ENCODE data around the gene NAGS. TPM values are rescaled to one million over a fixed set of nuclear protein-coding genes. Genes with fewer than 3 reads are reported as not detected.
A peak's percentile ranks its signal among the peaks of the same experiment; 100 is the strongest.

Gene NAGS
- total RNA-seq, 1 experiment from 2014 or later = 3.7 TPM

DNA sequence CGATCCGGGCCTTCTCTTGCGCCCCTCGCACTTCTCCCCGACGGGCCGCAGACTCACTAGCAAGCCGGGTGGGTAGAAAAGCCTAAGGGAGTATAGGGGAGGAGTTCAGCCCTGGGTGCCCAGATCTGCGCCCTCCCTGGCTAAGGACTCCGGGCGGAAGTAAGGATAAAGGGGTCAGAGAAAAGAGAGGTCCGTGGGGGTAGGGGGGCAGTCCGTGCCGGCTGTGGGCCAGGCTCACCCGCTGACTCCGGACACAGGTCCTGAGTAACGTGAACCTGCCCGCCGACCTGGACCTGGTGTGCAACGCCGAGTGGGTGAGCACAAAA lies 1.8 kb downstream of the NAGS start:
- H2AFZ ChIP-seq (ENCODE audit: low read length) = no peak overlapping the region
- H3K4me2 ChIP-seq (ENCODE audit: insufficient read depth, insufficient read length, low read length) = peak overlapping the region; percentile 76
- DNase-seq = no peak
- no peaks in the 10 kb centered on the region for H3K79me1 ChIP-seq (ENCODE audit: insufficient read depth, low read depth, low read length, poor library complexity, severe bottlenecking)
- no peaks in the 10 kb centered on the region for H3K9me3 Mint-ChIP-seq
- H2BK5ac ChIP-seq (ENCODE audit: insufficient read length, low read length) = no peak overlapping the region
- H4K91ac ChIP-seq (ENCODE audit: insufficient read length, low read depth, low read length) = no peak overlapping the region
- H3K27ac ChIP-seq (ENCODE audit: insufficient read length, low read depth, low read length) = no peak overlapping the region
- H3K27me3 Mint-ChIP-seq (ENCODE audit: low read depth) = peaks cover 33% of the 10 kb centered on the region
- TF ChIP-seq, protein P1, sequence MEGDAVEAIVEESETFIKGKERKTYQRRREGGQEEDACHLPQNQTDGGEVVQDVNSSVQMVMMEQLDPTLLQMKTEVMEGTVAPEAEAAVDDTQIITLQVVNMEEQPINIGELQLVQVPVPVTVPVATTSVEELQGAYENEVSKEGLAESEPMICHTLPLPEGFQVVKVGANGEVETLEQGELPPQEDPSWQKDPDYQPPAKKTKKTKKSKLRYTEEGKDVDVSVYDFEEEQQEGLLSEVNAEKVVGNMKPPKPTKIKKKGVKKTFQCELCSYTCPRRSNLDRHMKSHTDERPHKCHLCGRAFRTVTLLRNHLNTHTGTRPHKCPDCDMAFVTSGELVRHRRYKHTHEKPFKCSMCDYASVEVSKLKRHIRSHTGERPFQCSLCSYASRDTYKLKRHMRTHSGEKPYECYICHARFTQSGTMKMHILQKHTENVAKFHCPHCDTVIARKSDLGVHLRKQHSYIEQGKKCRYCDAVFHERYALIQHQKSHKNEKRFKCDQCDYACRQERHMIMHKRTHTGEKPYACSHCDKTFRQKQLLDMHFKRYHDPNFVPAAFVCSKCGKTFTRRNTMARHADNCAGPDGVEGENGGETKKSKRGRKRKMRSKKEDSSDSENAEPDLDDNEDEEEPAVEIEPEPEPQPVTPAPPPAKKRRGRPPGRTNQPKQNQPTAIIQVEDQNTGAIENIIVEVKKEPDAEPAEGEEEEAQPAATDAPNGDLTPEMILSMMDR (conservative IDR thresholded peaks at IDR 0.05) = no peak
- H2BK20ac ChIP-seq (ENCODE audit: low read depth, low read length, poor library complexity, severe bottlenecking) = no peak overlapping the region
- H2BK120ac ChIP-seq (ENCODE audit: low read depth, low read length, poor library complexity, severe bottlenecking) = no peak overlapping the region
- H3K27me3 ChIP-seq (ENCODE audit: insufficient read depth, low read length) = no peaks in the 10 kb centered on the region; the same call in 1 of the 2 replicates
- H3K4ac ChIP-seq (ENCODE audit: low read depth, low read length) = no peak overlapping the region
- H3K79me2 ChIP-seq (ENCODE audit: insufficient read depth, low read length) = no peaks in the 10 kb centered on the region
- H3K4me1 ChIP-seq (ENCODE audit: insufficient read depth, low read length) = peaks cover 3% of the 10 kb centered on the region; the same call in 1 of the 2 replicates
- H3K56ac ChIP-seq (ENCODE audit: insufficient read length, low read depth, low read length) = no peak overlapping the region
- peak overlapping the region; percentile 27 for H3K9ac ChIP-seq (ENCODE audit: extremely low read depth, insufficient read length, low read length)
- peak overlapping the region; percentile 58 for H3K18ac ChIP-seq (ENCODE audit: insufficient read length, low read depth, low read length)
- no CpG with 5 or more reads among the region's 21 CpGs for whole genome bisulfite sequencing (ENCODE audit: extremely low coverage, insufficient read length, low lambda C conversion rate)
- H2BK12ac ChIP-seq (ENCODE audit: insufficient read length, low read depth, low read length) = no peak overlapping the region
- H3T11ph ChIP-seq (ENCODE audit: low read length) = no peak overlapping the region
- H3K4me1 Mint-ChIP-seq = peaks cover 19 to 30% of the 10 kb centered on the region in 2 experiments
- no peaks in the 10 kb centered on the region for H3K9me3 ChIP-seq (ENCODE audit: control insufficient read depth, low read depth, low read length)
- H4K8ac ChIP-seq (replicated peaks; ENCODE audit: insufficient read length, low read depth, low read length) = no peak overlapping the region
- H4K20me1 ChIP-seq (ENCODE audit: control insufficient read depth, insufficient read depth, insufficient read length) = peaks cover 6% of the 10 kb centered on the region
- no peak overlapping the region for H2BK15ac ChIP-seq (ENCODE audit: low read depth, low read length)
- no peak overlapping the region for H2AK5ac ChIP-seq (ENCODE audit: insufficient read length, low read length)
- H4K5ac ChIP-seq (ENCODE audit: insufficient read length, low read depth, low read length) = no peak overlapping the region
- peaks cover 35% of the 10 kb centered on the region for H3K23me2 ChIP-seq (ENCODE audit: insufficient read length, low read depth, low read length, poor library complexity, severe bottlenecking)
- H3K27ac Mint-ChIP-seq = peak overlapping the region in 1 of 3 experiments; percentile 92; a peak in 3 of 7 replicates
- peak overlapping the region; percentile 77 to 89 for H3K4me3 Mint-ChIP-seq
- no peak overlapping the region for H3K23ac ChIP-seq (ENCODE audit: insufficient read length, low read depth, low read length)
- peaks cover 7 to 13% (median 9%) of the 10 kb centered on the region in 3 experiments; a peak in 6 of 7 replicates for H3K36me3 Mint-ChIP-seq (ENCODE audit: insufficient read depth in 1 of 3, low read depth in 3 of 3)
- peak overlapping the region; percentile 22; the same call in 1 of the 2 replicates for H3K14ac ChIP-seq (ENCODE audit: insufficient read depth, low read length)
